ENCODE data around the gene S1PR2.
"Not testable (repeated sequence)": the region's sequence is repeated elsewhere in the genome, so short reads cannot be mapped to it uniquely, and the experiment has no call there.

S1PR2 gene

DNA sequence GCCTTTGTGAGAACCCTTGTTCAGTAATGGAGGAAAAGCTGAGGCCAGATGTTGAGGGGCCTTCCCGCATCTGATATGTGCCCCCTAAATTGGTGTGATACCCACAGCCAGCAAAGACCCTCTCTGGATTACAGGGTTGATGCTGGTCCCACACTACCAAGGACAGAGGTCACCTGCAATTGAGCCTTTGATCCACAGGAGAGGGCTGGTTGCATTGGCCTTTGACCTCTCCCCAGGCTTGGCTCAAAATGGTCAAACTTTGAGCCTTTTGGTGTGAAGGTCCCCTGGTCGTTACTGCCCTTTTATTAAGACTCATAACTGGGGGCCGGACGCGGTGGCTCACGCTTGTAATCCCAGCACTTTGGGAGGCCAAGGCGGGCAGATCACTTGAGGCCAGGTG lies 12.5 kb upstream of the S1PR2 start:
- no peak for DNase-seq (ENCODE audit: low read depth)
- no peak overlapping the region for H3K4me3 ChIP-seq (ENCODE audit: control insufficient read depth, low read depth, low read length)
- TF ChIP-seq, protein P1, sequence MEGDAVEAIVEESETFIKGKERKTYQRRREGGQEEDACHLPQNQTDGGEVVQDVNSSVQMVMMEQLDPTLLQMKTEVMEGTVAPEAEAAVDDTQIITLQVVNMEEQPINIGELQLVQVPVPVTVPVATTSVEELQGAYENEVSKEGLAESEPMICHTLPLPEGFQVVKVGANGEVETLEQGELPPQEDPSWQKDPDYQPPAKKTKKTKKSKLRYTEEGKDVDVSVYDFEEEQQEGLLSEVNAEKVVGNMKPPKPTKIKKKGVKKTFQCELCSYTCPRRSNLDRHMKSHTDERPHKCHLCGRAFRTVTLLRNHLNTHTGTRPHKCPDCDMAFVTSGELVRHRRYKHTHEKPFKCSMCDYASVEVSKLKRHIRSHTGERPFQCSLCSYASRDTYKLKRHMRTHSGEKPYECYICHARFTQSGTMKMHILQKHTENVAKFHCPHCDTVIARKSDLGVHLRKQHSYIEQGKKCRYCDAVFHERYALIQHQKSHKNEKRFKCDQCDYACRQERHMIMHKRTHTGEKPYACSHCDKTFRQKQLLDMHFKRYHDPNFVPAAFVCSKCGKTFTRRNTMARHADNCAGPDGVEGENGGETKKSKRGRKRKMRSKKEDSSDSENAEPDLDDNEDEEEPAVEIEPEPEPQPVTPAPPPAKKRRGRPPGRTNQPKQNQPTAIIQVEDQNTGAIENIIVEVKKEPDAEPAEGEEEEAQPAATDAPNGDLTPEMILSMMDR (IDR thresholded peaks at IDR 0.05; ENCODE audit: control insufficient read depth, insufficient read depth, low read depth, low read length, missing control alignments), result no peak

DNA sequence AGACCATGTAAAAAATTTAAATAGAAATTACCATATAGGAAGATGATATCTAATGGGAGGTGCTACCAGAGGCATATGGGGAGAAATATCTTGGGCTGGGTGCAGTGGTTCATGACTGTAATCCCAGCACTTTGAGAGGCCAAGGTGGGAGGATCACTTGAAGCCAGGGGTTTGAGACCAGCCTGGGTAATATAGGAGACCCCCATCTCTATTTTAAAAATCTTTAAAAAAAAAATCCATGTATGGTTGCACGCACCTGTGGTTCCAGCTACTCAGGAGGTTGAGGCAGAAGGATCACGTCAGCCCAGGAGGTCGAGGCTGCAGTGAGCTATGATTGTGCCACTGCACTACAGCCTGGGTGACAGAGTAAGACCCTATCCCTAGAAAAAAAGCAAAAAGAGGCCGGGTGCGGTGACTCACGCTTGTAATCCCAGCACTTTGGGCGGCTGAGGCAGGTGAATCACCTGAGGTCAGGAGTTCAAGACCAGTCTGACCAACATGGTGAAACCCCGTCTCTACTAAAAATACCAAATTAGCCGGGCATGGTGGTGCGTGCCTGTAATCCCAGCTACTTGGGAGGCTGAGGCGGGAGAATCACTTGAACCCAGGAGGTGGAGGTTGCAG lies 10.8 kb upstream of the S1PR2 start:
- not testable (repeated sequence) for H3K4me3 ChIP-seq (ENCODE audit: control insufficient read depth, low read depth, low read length); DNase-seq (ENCODE audit: low read depth)

DNA sequence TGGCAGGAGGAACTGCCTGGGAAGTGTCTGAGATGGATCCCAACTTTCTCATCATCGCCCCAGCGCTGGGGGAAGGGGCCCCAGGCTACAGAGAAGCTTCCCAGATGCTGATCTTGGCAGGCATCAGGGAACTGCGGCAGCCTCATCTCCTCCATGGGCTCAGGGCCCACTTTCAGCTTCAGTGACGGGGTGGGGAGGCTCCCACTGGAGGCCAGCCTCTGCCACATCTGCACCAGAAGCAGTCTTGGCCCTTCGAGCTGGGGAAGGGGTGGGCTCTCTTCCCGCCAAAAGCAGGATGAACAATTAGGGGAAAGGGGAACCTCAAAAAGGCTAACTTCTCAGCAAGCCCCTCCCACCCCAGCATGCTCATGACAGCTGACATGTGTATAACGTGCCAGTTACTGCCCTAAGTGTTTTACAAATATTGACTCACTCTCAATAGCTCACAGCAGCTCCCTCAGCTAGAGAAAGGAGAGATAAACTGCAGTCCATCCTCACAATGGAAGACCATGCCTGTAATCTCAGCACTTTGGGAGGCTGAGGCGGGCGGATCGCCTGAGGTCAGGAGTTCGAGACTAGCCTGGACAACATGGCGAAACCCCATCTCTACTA lies 7.1 kb upstream of the S1PR2 start:
- H3K4me3 ChIP-seq (ENCODE audit: control insufficient read depth, low read depth, low read length), result no peak overlapping the region
- no peak for DNase-seq (ENCODE audit: low read depth)
- TF ChIP-seq, protein P1 (IDR thresholded peaks at IDR 0.05; ENCODE audit: control insufficient read depth, insufficient read depth, low read depth, low read length, missing control alignments), result no peak

DNA sequence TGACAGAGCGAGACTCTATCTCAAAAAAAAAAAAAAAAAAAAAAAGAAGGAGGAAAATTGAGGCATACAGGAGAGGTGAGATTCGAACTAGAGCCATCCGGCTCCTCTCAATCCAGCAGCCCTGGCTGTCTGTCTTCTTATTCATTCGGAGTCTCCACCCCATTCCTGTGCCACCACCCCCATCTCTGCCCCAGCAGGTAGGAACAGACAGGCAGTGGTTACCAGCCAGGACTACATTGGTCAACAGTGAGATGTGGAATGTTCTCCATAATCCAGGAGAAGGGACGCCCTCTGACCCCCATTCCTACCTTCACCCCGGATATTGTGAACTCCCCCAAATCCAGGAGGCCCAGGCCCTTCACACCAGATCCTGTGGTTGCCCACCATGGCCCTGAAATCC lies 6.6 kb upstream of the S1PR2 start:
- TF ChIP-seq, protein P1 (IDR thresholded peaks at IDR 0.05; ENCODE audit: control insufficient read depth, insufficient read depth, low read depth, low read length, missing control alignments), result no peak
- no peak for DNase-seq (ENCODE audit: low read depth)
- no peak overlapping the region for H3K4me3 ChIP-seq (ENCODE audit: control insufficient read depth, low read depth, low read length)

DNA sequence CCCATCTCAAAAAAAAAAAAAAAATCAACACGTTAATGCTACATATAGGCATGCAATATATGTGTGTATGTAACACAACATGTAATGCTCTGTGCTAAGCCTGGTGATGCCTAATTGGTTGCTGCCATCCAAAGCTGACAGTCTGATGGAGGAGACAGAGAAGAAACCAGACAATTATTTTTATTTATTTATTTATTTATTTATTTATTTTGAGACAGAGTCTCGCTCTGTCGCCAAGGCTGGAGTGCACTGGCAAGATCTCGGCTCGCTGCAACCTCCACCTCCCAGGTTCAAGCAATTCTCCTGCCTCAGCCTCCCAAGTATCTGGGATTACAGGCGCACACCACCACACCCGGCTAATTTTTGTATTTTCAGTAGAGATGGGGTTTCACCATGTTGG lies 4.3 kb upstream of the S1PR2 start:
- not testable (repeated sequence) for H3K4me3 ChIP-seq (ENCODE audit: control insufficient read depth, low read depth, low read length)

DNA sequence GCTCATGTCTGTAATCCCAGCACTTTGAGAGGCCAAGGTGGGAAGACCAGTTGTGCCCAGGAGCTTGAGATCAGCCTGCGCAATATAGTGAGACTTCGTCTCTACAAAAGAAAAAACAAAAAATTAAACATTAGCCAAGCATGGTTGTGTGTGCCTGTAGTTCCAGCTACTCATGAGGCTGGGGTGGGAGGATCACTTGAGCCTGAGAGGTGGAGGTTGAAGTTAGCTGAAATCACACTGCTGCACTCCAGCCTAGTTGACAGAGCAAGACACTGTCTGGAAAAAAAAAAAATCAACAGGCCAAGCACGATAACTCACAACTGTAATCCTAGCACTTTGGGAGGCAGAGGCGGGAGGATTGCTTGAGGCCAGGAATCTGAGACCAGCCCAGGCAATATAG lies 3.9 kb upstream of the S1PR2 start:
- TF ChIP-seq, protein P1 (IDR thresholded peaks at IDR 0.05; ENCODE audit: control insufficient read depth, insufficient read depth, low read depth, low read length, missing control alignments), result no peak
- no peak for DNase-seq (ENCODE audit: low read depth)
- H3K4me3 ChIP-seq (ENCODE audit: control insufficient read depth, low read depth, low read length), result no peak overlapping the region

More for the DNA sequence above, 4.3 kb upstream of the S1PR2 start:
- not testable (repeated sequence) for DNase-seq (ENCODE audit: low read depth)

DNA sequence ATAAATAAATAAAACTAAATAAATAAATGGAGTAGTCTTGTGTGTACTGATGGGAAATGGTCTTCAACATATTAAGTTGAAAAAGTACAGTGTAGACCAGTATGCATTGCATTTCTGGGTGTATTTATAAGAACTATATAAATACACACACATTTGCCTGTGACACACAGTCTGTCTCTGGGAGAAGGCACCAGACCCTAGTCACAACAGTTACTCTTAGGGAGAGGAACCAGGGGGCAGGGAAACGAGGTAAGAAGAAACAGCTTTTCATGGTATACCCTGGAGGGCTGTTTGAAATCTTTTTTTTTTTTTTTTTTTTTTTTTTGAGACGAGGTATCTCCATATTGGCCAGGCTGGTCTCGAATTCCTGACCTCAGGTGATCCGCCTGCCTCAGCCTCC lies 2.8 kb upstream of the S1PR2 start:
- no peak for DNase-seq (ENCODE audit: low read depth)
- H3K4me3 ChIP-seq (ENCODE audit: control insufficient read depth, low read depth, low read length), result no peak overlapping the region
- TF ChIP-seq, protein P1 (IDR thresholded peaks at IDR 0.05; ENCODE audit: control insufficient read depth, insufficient read depth, low read depth, low read length, missing control alignments), result no peak
